ENCODE data around the gene CALD1.
A peak's percentile ranks its signal among the peaks of the same experiment; 100 is the strongest.

The CALD1 gene

GRCh38 chr7:134941185-134941900 lies 161.9 kb downstream of the CALD1 start:
- Mint-ChIP-seq H3K27ac (peak overlapping the region; percentile 87 to 94 (median 88)), H3K27me3 (ENCODE audit: low read depth) (no peaks in the 10 kb centered on the region), H3K9me3 (no peaks in the 10 kb centered on the region), H3K4me1 (peaks cover 73% of the 10 kb centered on the region), H3K36me3 (ENCODE audit: low read depth) (peaks cover 57% of the 10 kb centered on the region), H3K4me3 (no peak overlapping the region)
- TF ChIP-seq, protein P1, sequence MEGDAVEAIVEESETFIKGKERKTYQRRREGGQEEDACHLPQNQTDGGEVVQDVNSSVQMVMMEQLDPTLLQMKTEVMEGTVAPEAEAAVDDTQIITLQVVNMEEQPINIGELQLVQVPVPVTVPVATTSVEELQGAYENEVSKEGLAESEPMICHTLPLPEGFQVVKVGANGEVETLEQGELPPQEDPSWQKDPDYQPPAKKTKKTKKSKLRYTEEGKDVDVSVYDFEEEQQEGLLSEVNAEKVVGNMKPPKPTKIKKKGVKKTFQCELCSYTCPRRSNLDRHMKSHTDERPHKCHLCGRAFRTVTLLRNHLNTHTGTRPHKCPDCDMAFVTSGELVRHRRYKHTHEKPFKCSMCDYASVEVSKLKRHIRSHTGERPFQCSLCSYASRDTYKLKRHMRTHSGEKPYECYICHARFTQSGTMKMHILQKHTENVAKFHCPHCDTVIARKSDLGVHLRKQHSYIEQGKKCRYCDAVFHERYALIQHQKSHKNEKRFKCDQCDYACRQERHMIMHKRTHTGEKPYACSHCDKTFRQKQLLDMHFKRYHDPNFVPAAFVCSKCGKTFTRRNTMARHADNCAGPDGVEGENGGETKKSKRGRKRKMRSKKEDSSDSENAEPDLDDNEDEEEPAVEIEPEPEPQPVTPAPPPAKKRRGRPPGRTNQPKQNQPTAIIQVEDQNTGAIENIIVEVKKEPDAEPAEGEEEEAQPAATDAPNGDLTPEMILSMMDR (IDR thresholded peaks at IDR 0.05; ENCODE audit: unreplicated experiment in 3 of 3): no peak

GRCh38 chr7:134941952-134942351 lies 162.5 kb downstream of the CALD1 start:
- H3K36me3 Mint-ChIP-seq (ENCODE audit: low read depth): peaks cover 56% of the 10 kb centered on the region
- no peaks in the 10 kb centered on the region for H3K27me3 Mint-ChIP-seq (ENCODE audit: low read depth)
- H3K4me3 Mint-ChIP-seq: no peak overlapping the region
- TF ChIP-seq, protein P1 (IDR thresholded peaks at IDR 0.05; ENCODE audit: unreplicated experiment in 3 of 3): no peak
- no peaks in the 10 kb centered on the region for H3K9me3 Mint-ChIP-seq
- H3K4me1 Mint-ChIP-seq: peaks cover 70% of the 10 kb centered on the region
- peak overlapping the region; percentile 87 to 94 (median 88) for H3K27ac Mint-ChIP-seq

GRCh38 chr7:134942690-134943466 lies 163.4 kb downstream of the CALD1 start:
- TF ChIP-seq, protein P1 (IDR thresholded peaks at IDR 0.05; ENCODE audit: unreplicated experiment in 3 of 3): no peak
- peaks cover 61% of the 10 kb centered on the region for H3K4me1 Mint-ChIP-seq
- H3K36me3 Mint-ChIP-seq (ENCODE audit: low read depth): peaks cover 58% of the 10 kb centered on the region
- H3K27ac Mint-ChIP-seq: peak overlapping the region; percentile 59 to 89 (median 87)
- H3K4me3 Mint-ChIP-seq: peak overlapping the region in 1 of 3 experiments; percentile 8
- H3K27me3 Mint-ChIP-seq (ENCODE audit: low read depth): no peaks in the 10 kb centered on the region
- no peaks in the 10 kb centered on the region for H3K9me3 Mint-ChIP-seq

DNA sequence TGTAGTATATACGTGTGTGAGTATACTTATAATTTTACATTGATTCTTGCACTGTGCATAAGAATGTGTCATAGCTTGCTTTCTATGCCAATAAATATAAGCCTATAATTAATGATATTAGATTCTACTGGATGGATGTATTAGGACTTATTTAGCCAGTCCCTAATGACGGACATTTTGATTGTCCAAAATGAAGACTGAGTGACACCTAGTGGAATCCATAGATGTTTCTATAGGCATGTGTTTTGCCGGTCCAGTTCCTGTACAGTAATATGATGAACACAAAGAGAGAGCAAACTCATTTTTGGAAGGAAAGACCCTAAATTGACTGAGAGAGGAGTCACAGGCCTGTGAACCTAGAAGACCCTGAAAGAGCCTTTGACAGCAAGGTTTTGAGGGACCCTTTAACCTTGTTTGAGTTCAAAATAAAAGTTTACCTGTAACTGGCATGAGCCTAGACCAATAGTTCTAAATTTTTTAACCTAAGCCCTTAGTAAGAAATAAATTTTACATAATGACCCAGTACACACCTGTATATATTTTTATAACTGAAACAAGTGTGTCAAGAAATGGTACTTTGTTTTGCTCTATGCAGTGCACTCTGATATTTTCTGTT lies 164.5 kb downstream of the CALD1 start:
- H3K4me3 Mint-ChIP-seq: no peak overlapping the region
- peak overlapping the region; percentile 45 to 64 (median 63) for H3K27ac Mint-ChIP-seq
- TF ChIP-seq, protein P1 (IDR thresholded peaks at IDR 0.05; ENCODE audit: unreplicated experiment in 3 of 3): peak; percentile 38 to 60 (median 39)
- no peaks in the 10 kb centered on the region for H3K9me3 Mint-ChIP-seq
- H3K4me1 Mint-ChIP-seq: peaks cover 50% of the 10 kb centered on the region
- H3K36me3 Mint-ChIP-seq (ENCODE audit: low read depth): peaks cover 58% of the 10 kb centered on the region
- H3K27me3 Mint-ChIP-seq (ENCODE audit: low read depth): no peaks in the 10 kb centered on the region

- H3K4me1 Mint-ChIP-seq: peaks cover 37% of the 10 kb centered on the region
- peaks cover 68% of the 10 kb centered on the region for H3K36me3 Mint-ChIP-seq (ENCODE audit: low read depth)
- H3K27ac Mint-ChIP-seq: peak overlapping the region; percentile 50 to 74 (median 73)
- no peaks in the 10 kb centered on the region for H3K27me3 Mint-ChIP-seq (ENCODE audit: low read depth)
- TF ChIP-seq, protein P1 (IDR thresholded peaks at IDR 0.05; ENCODE audit: unreplicated experiment in 3 of 3): no peak
- H3K9me3 Mint-ChIP-seq: no peaks in the 10 kb centered on the region
- no peak overlapping the region for H3K4me3 Mint-ChIP-seq
These were observed 166.3 kb downstream of the CALD1 start for GRCh38 chr7:134945691-134946090.
